Stimulated activated naive B cell treated with anti-CD40 and anti-IgM and Interleukin-4, amounts not matched to agents 10 μg/mL and 1 μg/mL and 100 μg/mL, for 72 hours (primary cell): Measurements from ENCODE around the gene OR13C3.
"Not testable (repeated sequence)": the region's sequence is repeated elsewhere in the genome, so short reads cannot be mapped to it uniquely, and the experiment has no call there.

ENCODE experiments used
- ATAC-seq, 2 donors: fragments of 150-1000 bp; cut with Tn5 transposase; replicated peaks; 2 replicates each; pipeline ENCODE4 v1.10.0; 2021; ENCODE audit warnings: moderate library complexity in 1 of 2
- DNase-seq: peaks from one replicate; pipeline ENCODE4 v3.0.0; 2021
- H3K27ac Mint-ChIP-seq: one replicate; pipeline ENCODE4 v1.8.0; 2022; ENCODE audit warnings: mild to moderate bottlenecking, mixed read lengths
- H3K27me3 Mint-ChIP-seq, 2 donors: one replicate each; pipeline ENCODE4 v1.8.0; 2022; ENCODE audit warnings: mixed read lengths in 2 of 2
- H3K36me3 Mint-ChIP-seq, 2 donors: one replicate each; pipeline ENCODE4 v1.8.0; 2022; ENCODE audit warnings: mixed read lengths in 2 of 2, mild to moderate bottlenecking in 1 of 2
- H3K4me1 Mint-ChIP-seq, 2 donors: one replicate each; pipeline ENCODE4 v1.8.0; 2022; ENCODE audit warnings: mixed read lengths in 2 of 2, mild to moderate bottlenecking in 1 of 2
- H3K4me3 Mint-ChIP-seq, 2 donors: one replicate each; pipeline ENCODE4 v1.8.0; 2022; ENCODE audit warnings: mild to moderate bottlenecking in 2 of 2, mixed read lengths in 2 of 2, moderate library complexity in 1 of 2
- H3K9me3 Mint-ChIP-seq, 2 donors: one replicate each; pipeline ENCODE4 v1.8.0; 2022; ENCODE audit warnings: mixed read lengths in 2 of 2, mild to moderate bottlenecking in 1 of 2

The OR13C3 gene

GRCh38 chr9:104536756-104537155, at the start of gene OR13C3:
Gene OR13C3, minus strand, starts transcription at chr9:104536856. Its CDS starts 133 bp downstream, at chr9:104536723.
- H3K36me3 Mint-ChIP-seq, result no peaks in the 10 kb centered on the region
- no peak within 1 kb of the TSS for H3K4me3 Mint-ChIP-seq
- peaks cover 0 to 2% of the 10 kb centered on the region in 2 donors for H3K9me3 Mint-ChIP-seq
- ATAC-seq, result no peak
- H3K27ac Mint-ChIP-seq, result no peak within 1 kb of the TSS
- H3K4me1 Mint-ChIP-seq, result no peaks in the 10 kb centered on the region
- no peaks in the 10 kb centered on the region for H3K27me3 Mint-ChIP-seq
- no peak for DNase-seq

DNA sequence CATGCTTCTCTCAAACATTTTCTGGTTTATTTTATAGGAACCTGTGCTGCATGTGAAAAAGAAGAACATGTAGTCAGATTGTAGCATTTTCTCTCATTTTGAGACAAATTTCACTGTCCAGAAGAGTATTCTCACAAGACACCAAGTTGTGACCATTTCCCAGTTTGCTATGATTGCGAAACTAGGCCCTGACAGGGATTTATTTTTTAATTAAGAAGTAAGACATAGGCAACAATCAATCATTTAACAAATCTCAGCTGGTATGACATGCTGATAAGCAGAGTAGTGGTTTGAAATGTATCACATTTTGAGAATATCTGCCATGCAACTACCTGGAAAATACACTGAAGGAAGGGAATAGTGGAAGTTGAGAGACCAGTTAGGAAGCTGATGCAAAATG, 43.9 kb upstream of the OR13C3 start:
- Mint-ChIP-seq H3K4me3 (no peak overlapping the region), H3K4me1 (no peaks in the 10 kb centered on the region), H3K9me3 (no peaks in the 10 kb centered on the region), H3K27ac (no peak overlapping the region), H3K27me3 (no peaks in the 10 kb centered on the region), H3K36me3 (no peaks in the 10 kb centered on the region)
- no peak for DNase-seq
- no peak for ATAC-seq

GRCh38 chr9:104577263-104577662, 40.6 kb upstream of the OR13C3 start:
- Mint-ChIP-seq H3K4me3 (no peak overlapping the region), H3K4me1 (no peaks in the 10 kb centered on the region), H3K9me3 (peaks cover 11 to 12% of the 10 kb centered on the region in 2 donors), H3K27me3 (no peaks in the 10 kb centered on the region), H3K27ac (no peak overlapping the region), H3K36me3 (no peaks in the 10 kb centered on the region)
- no peak for ATAC-seq
- no peak for DNase-seq

GRCh38 chr9:104575456-104575855, 38.8 kb upstream of the OR13C3 start:
- H3K4me1 Mint-ChIP-seq, result no peaks in the 10 kb centered on the region
- H3K27ac Mint-ChIP-seq, result no peak overlapping the region
- no peaks in the 10 kb centered on the region for H3K27me3 Mint-ChIP-seq
- no peak overlapping the region for H3K4me3 Mint-ChIP-seq
- no peaks in the 10 kb centered on the region for H3K36me3 Mint-ChIP-seq
- ATAC-seq, result no peak
- DNase-seq, result no peak
- H3K9me3 Mint-ChIP-seq, result peaks cover 12 to 14% of the 10 kb centered on the region in 2 donors

DNA sequence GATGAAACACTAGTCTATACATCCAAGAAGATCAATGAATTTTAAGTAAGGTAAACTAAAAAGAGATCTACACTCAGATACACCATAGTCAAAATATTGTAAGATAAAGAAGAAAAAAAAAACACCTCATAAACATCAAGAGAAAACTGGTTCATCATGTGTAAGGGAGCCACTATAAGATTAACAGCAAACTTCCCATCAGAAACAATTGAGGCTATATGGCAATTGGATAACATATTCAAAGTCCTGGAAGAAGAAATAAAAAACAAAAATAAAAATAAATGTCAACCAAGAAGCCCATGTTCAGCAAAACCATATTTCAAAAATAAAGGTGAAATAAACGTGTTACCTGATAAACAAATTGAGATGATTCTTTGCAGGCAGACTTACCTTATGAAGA, 36.0 kb upstream of the OR13C3 start:
- Mint-ChIP-seq H3K4me1 (no peaks in the 10 kb centered on the region), H3K9me3 (peaks cover 12 to 14% of the 10 kb centered on the region in 2 donors), H3K4me3 (no peak overlapping the region), H3K27me3 (no peaks in the 10 kb centered on the region), H3K36me3 (no peaks in the 10 kb centered on the region), H3K27ac (no peak overlapping the region)
- no peak for ATAC-seq
- no peak for DNase-seq

GRCh38 chr9:104568868-104569267, 32.2 kb upstream of the OR13C3 start, which contains the start of gene OR13C8:
Gene OR13C8, plus strand, starts transcription at chr9:104569168. Its CDS starts 0 bp downstream, at chr9:104569168.
- ATAC-seq (no peak), DNase-seq (no peak)
- Mint-ChIP-seq H3K4me3 (no peak within 1 kb of the TSS), H3K27me3 (no peaks in the 10 kb centered on the region), H3K9me3 (peaks cover 8 to 11% of the 10 kb centered on the region in 2 donors), H3K4me1 (no peaks in the 10 kb centered on the region), H3K36me3 (no peaks in the 10 kb centered on the region), H3K27ac (no peak within 1 kb of the TSS)

DNA sequence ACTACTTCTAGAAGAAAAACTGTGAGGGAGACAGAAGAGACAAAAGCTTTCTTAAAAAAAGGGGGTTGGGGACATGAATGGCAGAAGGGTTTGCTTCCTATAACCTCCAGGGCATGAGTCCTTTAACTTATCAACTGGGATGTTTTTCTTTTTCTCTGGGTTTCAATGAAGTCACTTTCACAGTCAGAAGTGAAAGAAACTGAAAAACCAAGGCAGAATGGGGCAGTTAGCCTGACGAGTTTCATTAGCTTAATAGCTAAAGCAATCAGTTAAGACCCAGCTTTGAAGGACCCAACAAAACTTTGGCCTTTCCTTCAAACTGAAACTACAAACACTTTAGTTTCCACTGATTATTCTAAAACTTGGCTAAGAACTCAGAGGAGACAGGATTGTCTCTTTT, 27.7 kb upstream of the OR13C3 start:
- H3K36me3 Mint-ChIP-seq, result no peaks in the 10 kb centered on the region
- no peak for DNase-seq

DNA sequence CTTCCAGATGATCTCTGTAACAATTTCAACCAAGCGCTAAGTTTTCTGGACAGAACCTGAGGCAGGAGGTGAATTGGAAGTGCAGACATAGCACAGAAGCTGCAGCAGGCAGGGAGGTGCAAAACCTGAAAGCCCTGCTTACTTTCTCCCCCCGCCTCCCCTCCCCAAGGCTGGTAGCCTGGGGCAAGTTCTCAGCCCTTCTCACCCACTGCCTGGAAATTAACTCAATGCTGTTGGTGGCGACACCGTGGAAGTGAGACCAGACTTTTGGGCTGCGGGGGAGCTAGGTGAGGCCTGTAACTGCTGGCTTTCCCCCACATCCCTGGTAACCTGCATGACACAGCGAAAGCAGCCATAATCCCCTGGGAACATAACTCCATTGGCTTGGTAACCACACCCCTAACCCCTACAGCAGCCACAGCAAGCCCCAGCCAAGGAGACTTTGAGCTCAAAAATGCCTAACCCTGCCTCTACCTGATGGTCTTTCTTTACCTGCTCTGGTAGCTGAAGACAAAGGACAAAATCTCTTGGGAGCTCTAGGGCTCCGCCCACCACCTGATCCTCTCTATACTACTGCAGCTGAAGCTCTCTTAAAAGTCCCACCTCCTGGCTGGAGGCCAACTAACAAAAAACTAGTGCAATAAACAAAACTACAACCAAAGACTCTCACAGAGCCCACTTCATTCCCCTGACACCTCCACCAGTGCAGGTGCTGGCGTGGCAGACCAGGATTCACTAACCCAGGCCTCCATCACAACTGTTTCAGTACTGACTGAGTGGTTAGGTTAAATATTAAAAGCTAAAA, 20.4 kb upstream of the OR13C3 start:
- Mint-ChIP-seq H3K27ac (no peak overlapping the region), H3K4me3 (no peak overlapping the region), H3K36me3 (no peaks in the 10 kb centered on the region), H3K4me1 (no peaks in the 10 kb centered on the region), H3K27me3 (no peaks in the 10 kb centered on the region), H3K9me3 (peaks cover 0 to 13% of the 10 kb centered on the region in 2 donors)
- DNase-seq (no peak), ATAC-seq (no peak)

More for the DNA sequence above, 27.7 kb upstream of the OR13C3 start:
- no peaks in the 10 kb centered on the region for H3K27me3 Mint-ChIP-seq
- no peak overlapping the region for H3K27ac Mint-ChIP-seq
- no peak overlapping the region for H3K4me3 Mint-ChIP-seq
- peaks cover 0 to 3% of the 10 kb centered on the region in 2 donors for H3K9me3 Mint-ChIP-seq
- H3K4me1 Mint-ChIP-seq, result no peaks in the 10 kb centered on the region
- ATAC-seq, result no peak

DNA sequence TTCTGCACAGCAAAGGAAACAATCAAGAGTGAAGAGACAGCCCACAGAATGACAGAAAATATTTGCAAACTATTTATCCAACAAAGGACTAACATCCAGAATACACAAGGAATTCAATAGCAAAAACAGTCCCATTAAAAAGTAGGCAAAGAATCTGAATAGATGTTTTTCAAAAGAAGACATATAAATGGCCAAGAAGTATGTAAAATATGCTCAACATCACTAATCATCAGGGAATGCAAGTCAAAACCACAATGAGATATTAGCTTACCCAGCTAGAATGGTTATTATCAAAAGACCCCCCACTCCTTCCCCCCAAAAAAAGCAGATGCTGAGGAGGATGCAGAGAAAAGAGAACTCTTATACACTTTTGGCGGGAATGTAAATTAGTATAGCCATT, 18.9 kb upstream of the OR13C3 start:
- no peak for DNase-seq

DNA sequence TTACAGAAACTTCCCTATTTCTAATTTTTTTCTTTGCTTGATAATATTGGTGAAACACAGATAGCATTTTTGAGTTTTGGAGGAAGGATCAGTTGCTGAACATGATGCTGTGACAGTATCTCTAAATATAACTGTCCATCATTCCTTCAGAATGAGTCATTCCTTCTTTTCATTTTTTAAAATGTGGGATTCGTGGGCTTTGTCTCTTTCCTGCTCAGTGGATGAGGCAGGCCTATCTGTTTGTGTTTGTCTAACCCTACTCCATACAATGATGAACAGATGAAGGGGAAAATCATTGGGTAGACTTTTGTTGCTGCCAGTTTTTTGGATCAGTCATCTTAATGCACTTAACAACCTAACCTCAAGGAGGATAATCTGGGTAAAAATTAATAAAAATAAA, 16.6 kb upstream of the OR13C3 start:
- no peak for DNase-seq
- H3K4me3 Mint-ChIP-seq, result no peak overlapping the region
- H3K27ac Mint-ChIP-seq, result no peak overlapping the region
- peaks cover 0 to 9% of the 10 kb centered on the region in 2 donors for H3K9me3 Mint-ChIP-seq
- no peaks in the 10 kb centered on the region for H3K4me1 Mint-ChIP-seq
- ATAC-seq, result no peak
- H3K27me3 Mint-ChIP-seq, result no peaks in the 10 kb centered on the region
- no peaks in the 10 kb centered on the region for H3K36me3 Mint-ChIP-seq

More for the DNA sequence above, 18.9 kb upstream of the OR13C3 start:
- Mint-ChIP-seq H3K36me3 (no peaks in the 10 kb centered on the region), H3K27me3 (no peaks in the 10 kb centered on the region), H3K4me3 (no peak overlapping the region), H3K9me3 (peaks cover 0 to 12% of the 10 kb centered on the region in 2 donors), H3K27ac (no peak overlapping the region), H3K4me1 (no peaks in the 10 kb centered on the region)
- no peak for ATAC-seq

- Mint-ChIP-seq H3K27me3 (no peaks in the 10 kb centered on the region), H3K4me1 (no peaks in the 10 kb centered on the region), H3K4me3 (no peak overlapping the region), H3K36me3 (no peaks in the 10 kb centered on the region), H3K9me3 (peaks cover 0 to 2% of the 10 kb centered on the region in 2 donors), H3K27ac (no peak overlapping the region)
- DNase-seq (no peak), ATAC-seq (no peak)
Observed at GRCh38 chr9:104544644-104545043, 8.0 kb upstream of the OR13C3 start.

DNA sequence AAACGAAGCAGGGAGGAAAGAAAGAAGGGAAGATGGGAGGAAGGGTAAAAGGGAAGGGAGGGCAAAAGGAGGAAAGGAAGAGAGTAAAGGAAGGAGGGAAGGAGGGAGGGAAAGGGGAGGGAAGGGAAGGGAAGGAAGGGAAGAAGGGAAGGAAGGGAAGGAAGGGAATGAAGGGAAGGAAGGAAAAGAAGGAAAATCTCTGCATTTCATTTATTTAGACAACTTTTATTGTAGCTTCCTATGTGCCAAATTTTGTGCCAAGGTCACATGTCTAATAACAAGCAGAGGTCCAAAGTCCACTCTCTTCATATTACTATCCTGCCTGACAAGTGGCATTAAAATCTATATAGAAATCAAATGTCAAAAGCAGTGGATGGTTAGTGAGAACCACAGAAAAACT, 2.6 kb upstream of the OR13C3 start:
- Mint-ChIP-seq H3K36me3 (no peaks in the 10 kb centered on the region), H3K4me1 (no peaks in the 10 kb centered on the region), H3K27me3 (no peaks in the 10 kb centered on the region), H3K9me3 (no peaks in the 10 kb centered on the region), H3K4me3 (no peak overlapping the region), H3K27ac (no peak overlapping the region)
- DNase-seq, result no peak
- ATAC-seq, result no peak

- no peak within 1 kb of the TSS for H3K4me3 Mint-ChIP-seq
- no peaks in the 10 kb centered on the region for H3K27me3 Mint-ChIP-seq
- DNase-seq (no peak), ATAC-seq (no peak)
- no peaks in the 10 kb centered on the region for H3K4me1 Mint-ChIP-seq
- no peak within 1 kb of the TSS for H3K27ac Mint-ChIP-seq
- H3K36me3 Mint-ChIP-seq, result no peaks in the 10 kb centered on the region
- H3K9me3 Mint-ChIP-seq, result peaks cover 1 to 6% of the 10 kb centered on the region in 2 donors
Observed at GRCh38 chr9:104527109-104527508, 9.5 kb downstream of the OR13C3 start, which contains the start of gene OR13C4. Gene OR13C4, minus strand, starts transcription at chr9:104527209. Its CDS starts 0 bp downstream, at chr9:104527209.

- H3K4me3 Mint-ChIP-seq, H3K4me1 Mint-ChIP-seq, DNase-seq, H3K27ac Mint-ChIP-seq, H3K36me3 Mint-ChIP-seq, ATAC-seq, H3K27me3 Mint-ChIP-seq, H3K9me3 Mint-ChIP-seq: not testable (repeated sequence)
Observed at GRCh38 chr9:104520241-104520640, 16.4 kb downstream of the OR13C3 start.

DNA sequence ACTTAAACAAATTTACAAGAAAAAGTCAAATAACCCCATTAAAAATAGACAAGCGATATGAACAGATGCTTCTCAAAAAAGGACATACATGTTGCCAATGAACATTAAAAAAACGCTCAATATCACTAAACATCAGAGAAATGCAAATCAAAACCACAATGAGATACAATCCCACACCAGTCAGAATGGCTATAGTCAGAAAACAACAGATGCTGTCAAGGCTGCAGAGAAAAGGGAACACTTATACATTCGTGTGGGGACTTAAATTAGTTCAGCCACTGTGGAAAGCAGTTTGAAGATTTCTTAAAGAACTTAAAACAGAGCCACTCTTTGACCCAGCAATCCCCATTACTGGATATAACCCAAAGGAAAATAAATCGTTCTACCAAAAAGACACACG, 21.8 kb downstream of the OR13C3 start:
- Mint-ChIP-seq H3K27me3 (no peaks in the 10 kb centered on the region), H3K4me1 (no peaks in the 10 kb centered on the region), H3K4me3 (no peak overlapping the region), H3K9me3 (no peaks in the 10 kb centered on the region), H3K36me3 (no peaks in the 10 kb centered on the region), H3K27ac (no peak overlapping the region)
- ATAC-seq (no peak), DNase-seq (no peak)
